Cardiac muscle cell (in vitro differentiated cells and primary cell): Measurements from ENCODE around the gene ARHGAP10. TPM values are rescaled to one million over a fixed set of nuclear protein-coding genes. Genes with fewer than 3 reads are reported as not detected.
A peak's percentile ranks its signal among the peaks of the same experiment; 100 is the strongest.

Source experiments
- DNase-seq, 2 donors: peaks; one replicate each; pipeline versions ENCODE4 v3.0.0 to v3.0.0-alpha.2; 2010 to 2017; ENCODE audit warnings: low read depth in 1 of 2, low spot score in 1 of 2
- H3K27ac ChIP-seq: fragments of 200-600 bp; sonication (generic); 2 replicates; pipeline ENCODE4 v1.5.1; 2016
- H3K27me3 ChIP-seq: fragments of 200-600 bp; sonication (generic); 2 replicates; pipeline ENCODE4 v1.6.0; 2016; ENCODE audit warnings: control low read depth
- H3K36me3 ChIP-seq: fragments of 200-600 bp; sonication (generic); 2 replicates; pipeline ENCODE4 v1.5.1; 2016; ENCODE audit warnings: control low read depth
- H3K4me1 ChIP-seq: fragments of 200-600 bp; sonication (generic); 2 replicates; pipeline ENCODE4 v1.8.1; 2017; ENCODE audit warnings: low read depth, mild to moderate bottlenecking, mixed run types
- H3K4me3 ChIP-seq: fragments of 200-600 bp; sonication (generic); 2 replicates; pipeline ENCODE4 v1.5.1; 2016; ENCODE audit warnings: mild to moderate bottlenecking
- H3K9me3 ChIP-seq: fragments of 200-600 bp; sonication (generic); 2 replicates; pipeline ENCODE4 v1.5.1; 2017; ENCODE audit warnings: low read depth, mild to moderate bottlenecking, control low read depth
- CTCF ChIP-seq: IDR thresholded peaks from 2 replicates; pipeline ENCODE4 v1.5.1; 2012; ENCODE audit warnings: low read depth, mild to moderate bottlenecking, low read length
- polyA plus RNA-seq: library from polyadenylated mRNA; unstranded; fragments of >200 nt; fragmentation: Nextera tagmentation; extraction: Ambion mirVana; gene quantifications from 2 replicates; pipeline ENCODE4 v1.2.1, GENCODE V29; 2016
- total RNA-seq: library from RNA; depleted of rRNA; stranded (reverse); fragments of >200 nt; gene quantifications from 2 replicates; pipeline ENCODE4 v1.2.3, GENCODE V29; 2016

The ARHGAP10 gene
- total and polyA plus RNA-seq, 2 experiments from 2014 or later, result 12.1 to 15.0 TPM

- H3K27me3 ChIP-seq, result no peaks in the 10 kb centered on the region
- no peak for DNase-seq
- no peak for TF ChIP-seq CTCF
- H3K9me3 ChIP-seq, result no peaks in the 10 kb centered on the region
- no peak overlapping the region for H3K4me3 ChIP-seq
- peaks cover 7% of the 10 kb centered on the region for H3K4me1 ChIP-seq
- H3K36me3 ChIP-seq, result no peaks in the 10 kb centered on the region
- H3K27ac ChIP-seq, result no peak overlapping the region
These were observed 319.5 kb downstream of the ARHGAP10 start for GRCh38 chr4:148051403-148051802.

GRCh38 chr4:148052448-148052847 is 320.6 kb downstream of the ARHGAP10 start:
- Histone ChIP-seq H3K4me1 (peaks cover 7% of the 10 kb centered on the region), H3K9me3 (no peaks in the 10 kb centered on the region), H3K36me3 (no peaks in the 10 kb centered on the region), H3K27ac (no peak overlapping the region), H3K4me3 (no peak overlapping the region), H3K27me3 (no peaks in the 10 kb centered on the region)
- no peak for TF ChIP-seq CTCF
- peak in 1 of 2 donors; percentile 37 for DNase-seq

GRCh38 chr4:148053298-148054003 is 321.6 kb downstream of the ARHGAP10 start:
- peaks cover 3% of the 10 kb centered on the region for H3K4me1 ChIP-seq
- H3K9me3 ChIP-seq, result no peaks in the 10 kb centered on the region
- DNase-seq, result no peak
- H3K4me3 ChIP-seq, result no peak overlapping the region
- no peaks in the 10 kb centered on the region for H3K27me3 ChIP-seq
- TF ChIP-seq CTCF, result no peak
- no peaks in the 10 kb centered on the region for H3K36me3 ChIP-seq
- H3K27ac ChIP-seq, result peak overlapping the region; percentile 37

- Histone ChIP-seq H3K4me3 (no peak overlapping the region), H3K27me3 (no peaks in the 10 kb centered on the region), H3K36me3 (no peaks in the 10 kb centered on the region), H3K27ac (no peak overlapping the region), H3K9me3 (no peaks in the 10 kb centered on the region), H3K4me1 (no peaks in the 10 kb centered on the region)
- TF ChIP-seq CTCF, result no peak
- DNase-seq, result no peak
These were observed 322.4 kb downstream of the ARHGAP10 start for GRCh38 chr4:148054275-148054674.

- no peaks in the 10 kb centered on the region for H3K27me3 ChIP-seq
- DNase-seq, result no peak
- no peak for TF ChIP-seq CTCF
- H3K27ac ChIP-seq, result no peak overlapping the region
- no peak overlapping the region for H3K4me3 ChIP-seq
- no peaks in the 10 kb centered on the region for H3K9me3 ChIP-seq
- no peaks in the 10 kb centered on the region for H3K4me1 ChIP-seq
- H3K36me3 ChIP-seq, result no peaks in the 10 kb centered on the region
These were observed 324.0 kb downstream of the ARHGAP10 start for GRCh38 chr4:148055844-148056243.

- Histone ChIP-seq H3K4me1 (no peaks in the 10 kb centered on the region), H3K9me3 (no peaks in the 10 kb centered on the region), H3K36me3 (no peaks in the 10 kb centered on the region), H3K27me3 (no peaks in the 10 kb centered on the region), H3K27ac (no peak overlapping the region), H3K4me3 (no peak overlapping the region)
- peak; percentile 7 for TF ChIP-seq CTCF
- peak in 1 of 2 donors; percentile 68 for DNase-seq
These were observed 325.0 kb downstream of the ARHGAP10 start for GRCh38 chr4:148056879-148057278.
